Fibroblast of upper back skin (primary cell): ENCODE data around the gene GGTLC1.
A peak's percentile ranks its signal among the peaks of the same experiment; 100 is the strongest.
"Not testable (repeated sequence)": the region's sequence is repeated elsewhere in the genome, so short reads cannot be mapped to it uniquely, and the experiment has no call there.

Experiments
- DNase-seq: peaks from one replicate; pipeline ENCODE4 v3.0.0-alpha.2; 2013

GGTLC1 gene

GRCh38 chr20:23988561-23988960 lies at the start of gene GGTLC1:
Gene GGTLC1 (minus strand): TSS chr20:23988779. CDS start chr20:23986611, 2,168 bp downstream.
- DNase-seq, result no peak

GRCh38 chr20:24034820-24035219 lies 46.2 kb upstream of the GGTLC1 start:
- DNase-seq, result no peak

GRCh38 chr20:24033565-24033964 lies 45.0 kb upstream of the GGTLC1 start:
- DNase-seq, result no peak

- no peak for DNase-seq
Measured at GRCh38 chr20:24033151-24033550, 44.6 kb upstream of the GGTLC1 start.

- DNase-seq, result no peak
Measured at GRCh38 chr20:24032400-24032898, 43.9 kb upstream of the GGTLC1 start.

- no peak for DNase-seq
Measured at GRCh38 chr20:24027229-24027628, 38.6 kb upstream of the GGTLC1 start.

GRCh38 chr20:24022621-24023180 lies 34.1 kb upstream of the GGTLC1 start:
- DNase-seq, result no peak

- no peak for DNase-seq
Measured at GRCh38 chr20:24018796-24019195, 30.2 kb upstream of the GGTLC1 start.

- no peak for DNase-seq
Measured at GRCh38 chr20:24017458-24017755, 28.8 kb upstream of the GGTLC1 start.

- DNase-seq, result no peak
Measured at GRCh38 chr20:24016607-24017457, 28.3 kb upstream of the GGTLC1 start.

- DNase-seq, result no peak
Measured at GRCh38 chr20:24013953-24014352, 25.4 kb upstream of the GGTLC1 start.

GRCh38 chr20:24011282-24011681 lies 22.7 kb upstream of the GGTLC1 start:
- DNase-seq, result no peak

- no peak for DNase-seq
Measured at GRCh38 chr20:24007758-24008157, 19.2 kb upstream of the GGTLC1 start.

GRCh38 chr20:24007073-24007595 lies 18.6 kb upstream of the GGTLC1 start:
- DNase-seq, result no peak

GRCh38 chr20:24006626-24007025 lies 18.0 kb upstream of the GGTLC1 start:
- no peak for DNase-seq

- no peak for DNase-seq
Measured at GRCh38 chr20:24004471-24004870, 15.9 kb upstream of the GGTLC1 start.

- DNase-seq, result no peak
Measured at GRCh38 chr20:24002896-24003295, 14.3 kb upstream of the GGTLC1 start.

GRCh38 chr20:24001712-24002405 lies 13.3 kb upstream of the GGTLC1 start:
- DNase-seq, result no peak

GRCh38 chr20:23998844-23999243 lies 10.3 kb upstream of the GGTLC1 start:
- no peak for DNase-seq

GRCh38 chr20:23998392-23998791 lies 9.8 kb upstream of the GGTLC1 start:
- no peak for DNase-seq

GRCh38 chr20:23995905-23996666 lies 7.5 kb upstream of the GGTLC1 start:
- DNase-seq, result peak; percentile 29

- not testable (repeated sequence) for DNase-seq
Measured at GRCh38 chr20:23995291-23995690, 6.7 kb upstream of the GGTLC1 start.
